Measurements from ENCODE around the gene TNP1.

The TNP1 gene

GRCh38 chr2:216859944-216860343 lies at the start of gene TNP1:
TNP1 (minus strand) TSS chr2:216860064; CDS start chr2:216860034, 30 bp downstream.
- in situ Hi-C loops (cut with HindIII; ENCODE audit: low sequenced_read_pairs): no loop called here

DNA sequence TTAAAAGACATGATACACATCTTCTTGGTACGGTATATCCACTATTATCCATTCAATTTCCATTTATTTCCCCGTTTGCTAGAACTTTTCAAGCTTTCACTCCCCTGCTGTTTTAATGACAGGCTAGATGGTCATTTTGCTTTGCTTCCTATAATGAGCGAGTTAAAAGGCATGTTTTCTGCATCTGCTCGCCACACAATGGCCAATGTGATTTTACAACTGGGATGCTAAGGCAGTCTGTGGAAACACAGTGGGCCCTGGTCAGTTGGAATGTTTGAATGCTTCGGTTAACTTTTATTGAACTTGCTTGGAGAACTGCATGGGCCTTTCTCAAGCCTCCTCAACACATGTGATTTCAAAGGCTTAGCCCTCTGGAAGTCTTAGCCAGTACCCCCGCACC lies 48.4 kb upstream of the TNP1 start:
- in situ Hi-C loops (cut with HindIII; ENCODE audit: low sequenced_read_pairs): no loop called here

DNA sequence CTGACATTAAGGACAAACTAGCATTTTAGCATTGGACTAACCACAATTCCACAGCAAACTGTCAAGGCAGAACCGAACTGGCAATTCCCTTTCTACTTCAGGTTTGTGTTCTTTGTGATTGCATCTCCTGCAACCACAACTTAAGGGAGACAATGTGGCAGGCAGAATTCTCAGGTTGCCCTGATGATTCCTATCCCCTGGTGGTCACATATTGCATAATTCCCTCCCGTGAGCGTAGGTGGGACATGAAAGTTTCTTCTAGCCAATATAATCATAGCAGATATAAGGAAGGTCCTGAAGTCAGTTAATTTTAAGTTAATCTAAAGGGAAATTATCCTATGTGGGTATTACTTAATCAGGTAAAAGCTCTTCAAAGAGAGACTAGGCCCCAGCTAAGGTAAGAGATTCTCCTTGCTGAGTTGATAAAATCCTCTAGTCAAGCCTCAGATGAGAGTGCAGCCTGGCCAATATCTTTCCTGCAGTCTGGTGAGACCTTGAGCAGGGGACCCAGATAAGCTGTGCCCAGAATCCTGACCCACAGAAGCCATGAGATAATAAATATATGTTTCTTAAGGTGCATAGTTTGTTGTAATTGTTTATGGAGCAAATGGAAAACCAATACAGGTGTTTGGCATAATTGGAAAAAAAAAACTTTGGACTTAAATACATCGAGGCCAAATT lies 45.9 kb upstream of the TNP1 start:
- in situ Hi-C loops (cut with HindIII; ENCODE audit: low sequenced_read_pairs): no loop called here

- in situ Hi-C loops (cut with HindIII; ENCODE audit: low sequenced_read_pairs): no loop called here
These were observed 45.1 kb upstream of the TNP1 start for GRCh38 chr2:216904974-216905373.

DNA sequence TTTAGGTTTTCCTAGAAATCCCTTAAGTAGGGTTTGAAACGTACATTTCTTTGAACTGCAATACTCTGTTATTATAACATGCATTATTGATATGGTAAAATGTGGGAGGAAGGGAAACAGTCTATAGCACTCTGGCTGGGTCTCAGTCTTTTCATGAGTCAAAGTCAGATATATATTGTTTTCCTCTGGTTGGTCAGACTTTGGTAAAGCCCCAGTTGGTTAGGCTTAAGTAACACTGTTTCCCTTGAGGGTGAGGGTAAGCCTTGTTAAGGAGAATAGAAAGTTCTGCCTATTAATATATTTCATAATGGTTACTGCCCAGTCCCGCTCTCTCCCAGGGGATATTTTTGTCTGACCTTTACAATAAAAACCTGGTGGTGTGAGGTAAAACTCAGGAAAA lies 44.7 kb upstream of the TNP1 start:
- in situ Hi-C loops (cut with HindIII; ENCODE audit: low sequenced_read_pairs): no loop called here

DNA sequence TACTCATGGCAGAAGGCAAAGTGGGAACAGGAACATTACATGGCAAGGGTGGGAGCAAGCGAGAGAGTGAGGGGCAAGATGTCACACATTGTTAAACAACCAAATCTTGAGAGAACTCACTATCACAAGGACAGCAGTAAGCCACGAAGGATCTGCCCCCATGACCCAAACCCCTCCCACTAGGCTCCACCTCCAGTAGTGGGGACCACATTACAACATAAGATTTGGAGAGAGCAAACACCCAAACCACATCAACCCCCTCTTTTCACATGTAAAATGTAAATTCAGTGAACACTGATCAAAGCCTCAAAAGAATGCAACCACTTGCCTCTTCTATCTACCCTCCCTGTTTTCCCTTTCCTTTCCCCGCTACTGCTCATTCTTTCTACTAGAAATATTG lies 43.6 kb upstream of the TNP1 start:
- in situ Hi-C loops (cut with HindIII; ENCODE audit: low sequenced_read_pairs): no loop called here

- in situ Hi-C loops (cut with HindIII; ENCODE audit: low sequenced_read_pairs): no loop called here
These were observed 41.4 kb upstream of the TNP1 start for GRCh38 chr2:216901273-216901672.

GRCh38 chr2:216900406-216900805 lies 40.5 kb upstream of the TNP1 start:
- in situ Hi-C loops (cut with HindIII; ENCODE audit: low sequenced_read_pairs): no loop called here

DNA sequence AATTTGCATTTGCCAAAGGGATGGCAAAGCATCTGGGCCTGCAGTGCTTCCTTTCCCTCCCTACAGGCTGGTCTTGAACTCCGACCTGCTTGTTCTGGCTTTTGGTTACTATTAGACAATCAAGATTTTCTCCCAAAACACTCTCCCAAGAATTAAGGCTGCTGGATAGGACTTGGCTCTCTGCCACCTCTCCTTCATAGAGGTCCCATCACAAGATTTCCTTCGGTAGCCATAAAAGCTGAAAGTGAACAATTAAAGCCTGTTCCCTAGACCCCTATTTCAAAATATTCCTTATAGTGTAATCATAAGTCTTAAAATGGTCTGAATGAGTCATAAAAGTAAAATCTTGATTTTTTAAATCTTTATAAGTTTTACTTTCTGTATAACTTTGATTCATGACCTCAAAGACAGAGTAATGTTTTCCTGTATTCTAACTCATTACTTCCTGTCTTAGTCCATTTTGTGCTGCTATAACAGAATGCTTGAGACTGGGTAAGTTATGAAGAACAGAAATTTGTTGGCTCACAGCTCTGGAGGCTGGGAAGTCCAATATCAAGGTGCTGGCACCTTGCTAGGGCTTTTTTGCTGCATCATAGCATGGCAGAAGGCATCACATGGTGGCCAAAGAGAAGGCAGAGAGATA lies 37.8 kb upstream of the TNP1 start:
- in situ Hi-C loops (cut with HindIII; ENCODE audit: low sequenced_read_pairs): no loop called here

- in situ Hi-C loops (cut with HindIII; ENCODE audit: low sequenced_read_pairs): no loop called here
These were observed 30.3 kb upstream of the TNP1 start for GRCh38 chr2:216890138-216890537.

GRCh38 chr2:216888887-216889622 lies 29.2 kb upstream of the TNP1 start:
- in situ Hi-C loops (cut with HindIII; ENCODE audit: low sequenced_read_pairs): no loop called here

DNA sequence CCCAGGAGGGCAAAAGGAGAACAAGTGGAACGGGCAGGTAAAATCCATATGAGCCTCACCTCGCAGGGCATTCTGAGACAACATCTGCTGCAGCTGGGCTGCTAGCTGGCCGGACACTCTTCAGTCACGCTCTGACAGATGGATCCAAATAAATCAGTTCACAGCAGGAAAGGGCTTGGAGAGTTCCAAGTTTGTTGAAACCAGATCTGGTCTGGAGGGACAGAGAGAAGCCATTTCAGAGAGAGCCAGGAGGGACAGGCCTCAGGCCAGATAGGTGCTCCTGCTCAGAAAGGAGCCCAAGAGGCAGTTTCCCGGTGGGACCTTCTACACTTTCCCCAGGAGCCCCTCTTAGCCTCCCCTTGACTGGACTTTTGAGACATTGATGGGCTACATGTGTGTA lies 28.2 kb upstream of the TNP1 start:
- in situ Hi-C loops (cut with HindIII; ENCODE audit: low sequenced_read_pairs): no loop called here

- in situ Hi-C loops (cut with HindIII; ENCODE audit: low sequenced_read_pairs): no loop called here
These were observed 27.3 kb upstream of the TNP1 start for GRCh38 chr2:216887138-216887537.

- in situ Hi-C loops (cut with HindIII; ENCODE audit: low sequenced_read_pairs): no loop called here
These were observed 25.3 kb upstream of the TNP1 start for GRCh38 chr2:216885117-216885553.

GRCh38 chr2:216884347-216884746 lies 24.5 kb upstream of the TNP1 start:
- in situ Hi-C loops (cut with HindIII; ENCODE audit: low sequenced_read_pairs): no loop called here

GRCh38 chr2:216882876-216883275 lies 23.0 kb upstream of the TNP1 start:
- in situ Hi-C loops (cut with HindIII; ENCODE audit: low sequenced_read_pairs): no loop called here

- in situ Hi-C loops (cut with HindIII; ENCODE audit: low sequenced_read_pairs): no loop called here
These were observed 21.5 kb upstream of the TNP1 start for GRCh38 chr2:216881411-216881810.

- in situ Hi-C loops (cut with HindIII; ENCODE audit: low sequenced_read_pairs): no loop called here
These were observed 20.8 kb upstream of the TNP1 start for GRCh38 chr2:216880509-216881184.

DNA sequence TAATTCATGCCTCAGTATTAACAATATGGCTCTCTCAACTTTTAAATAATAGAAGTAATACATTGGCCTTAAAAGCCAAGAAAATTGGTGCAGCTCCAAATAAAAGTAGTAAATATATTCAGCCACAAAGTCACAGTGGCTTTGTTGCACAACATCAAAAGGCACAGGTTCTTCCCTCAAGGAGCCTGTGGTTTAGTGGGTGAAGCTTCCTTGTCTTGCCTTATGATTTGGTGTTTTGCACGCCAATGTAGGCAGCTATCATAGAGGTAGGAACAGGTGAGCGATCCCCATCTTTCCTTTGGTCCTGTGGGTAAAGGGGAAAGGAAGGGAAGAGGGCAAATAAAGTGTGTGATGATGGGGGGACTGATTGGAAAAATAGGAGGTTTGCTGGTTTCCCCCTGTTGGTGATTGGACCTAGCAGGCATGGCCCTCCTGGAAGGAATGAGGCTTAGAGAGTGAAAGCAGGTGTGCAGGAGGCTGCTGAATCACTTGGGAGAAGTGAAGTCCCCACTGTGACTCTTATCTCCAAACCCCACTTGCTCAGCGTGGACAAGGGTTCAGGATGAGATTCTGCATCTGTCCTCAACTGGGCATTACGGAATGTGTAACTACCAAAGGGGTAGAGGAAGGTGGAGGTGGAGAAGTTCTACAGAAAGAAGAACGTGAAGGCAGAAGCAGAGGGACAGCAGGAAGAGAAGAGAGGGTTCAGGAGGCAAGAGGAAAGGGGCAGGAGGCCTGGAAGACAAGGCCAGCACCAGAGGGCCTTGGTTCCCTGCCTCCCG lies 20.1 kb upstream of the TNP1 start:
- in situ Hi-C loops (cut with HindIII; ENCODE audit: low sequenced_read_pairs): no loop called here

- in situ Hi-C loops (cut with HindIII; ENCODE audit: low sequenced_read_pairs): no loop called here
These were observed 18.2 kb upstream of the TNP1 start for GRCh38 chr2:216878072-216878471.

DNA sequence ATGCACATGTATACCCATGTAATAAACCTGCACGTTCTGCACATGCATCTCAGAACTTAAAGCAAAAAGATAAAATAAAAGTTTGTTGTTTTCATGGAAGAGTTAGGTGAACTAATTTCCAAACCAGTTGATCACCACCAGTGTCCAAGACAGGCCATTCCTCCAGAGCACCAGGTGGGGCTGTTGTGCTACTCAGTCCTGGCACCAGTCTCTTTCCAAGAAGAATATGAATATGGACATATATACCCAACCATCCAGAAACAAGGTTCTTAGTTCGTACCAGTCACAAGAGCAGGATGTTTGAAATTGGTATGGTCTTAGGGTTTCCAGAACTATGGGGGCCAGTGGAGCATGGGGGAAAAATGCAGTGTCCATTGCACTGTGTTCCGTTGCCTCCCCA lies 17.2 kb upstream of the TNP1 start:
- in situ Hi-C loops (cut with HindIII; ENCODE audit: low sequenced_read_pairs): no loop called here

Measured in DLD1 (cell line).